K562 (cell line): Measurements from ENCODE around the gene MAN2A1. TPM values are rescaled to one million over a fixed set of nuclear protein-coding genes. Genes with fewer than 3 reads are reported as not detected.

Experiments
- ATAC-seq: fragments of 200-7000 bp; cut with Tn5 transposase; 3 replicates; pipeline ENCODE4 v1.9.1; 2020; ENCODE audit warnings: moderate library complexity
- BruUV-seq: library from RNA; stranded (reverse); fragments of 400-500 nt; replicated peaks from 2 replicates; lab custom pipeline; 2021; lab: Mats Ljungman, UMichigan
- CTCF ChIA-PET: fragments of 300-600 bp; formaldehyde crosslinking; extraction: SDS; loops from one replicate; lab custom pipeline; 2021; ENCODE audit warnings: low intra/inter-chr PET ratio; lab: Yijun Ruan, JAX
- POLR2A ChIA-PET: fragments of 300-600, 350-650 bp; sonication (Branson Sonifier 250); formaldehyde crosslinking; extraction: SDS; loops from one replicate; lab custom pipeline; 2021; ENCODE audit warnings: antibody characterized with exemption, inconsistent platforms; lab: Yijun Ruan, JAX
- DNase-seq, 4 experiments: peaks; one replicate each; pipeline versions ENCODE4 v3.0.0 to v3.0.0-alpha.2; 2011 to 2018; ENCODE audit warnings: low spot score in 3 of 4, mixed read lengths in 3 of 4; ENCODE audit errors: extremely low read depth in 1 of 4
- FAIRE-seq: peaks from 2 replicates; lab custom pipeline; 2011; peaks lifted over from hg19 to GRCh38; lab: Jason Lieb, UNC
- H2AFZ ChIP-seq: 2 replicates; pipeline ENCODE4 v1.6.0; 2011; ENCODE audit warnings: low read depth, low read length, control low read depth, inconsistent platforms
- H3K27ac ChIP-seq: fragments of 200-600 bp; 3 replicates; pipeline ENCODE4 v1.8.0; 2011; ENCODE audit warnings: low read depth, mild to moderate bottlenecking, control low read depth, inconsistent platforms, low read length, moderate library complexity, mixed read lengths; ENCODE audit errors: extremely low read depth
- H3K27me3 ChIP-seq, 2 experiments: fragments of 300-600 bp in 1 of 2; 2 replicates in 1 of 2; 3 replicates in 1 of 2; pipeline versions ENCODE4 v1.6.0 to v1.8.0; 2011; ENCODE audit warnings: inconsistent platforms in 2 of 2, low read length in 2 of 2, mild to moderate bottlenecking in 1 of 2, mixed read lengths in 1 of 2, moderate library complexity in 1 of 2; ENCODE audit not compliant: control insufficient read depth in 2 of 2, insufficient read depth in 2 of 2
- H3K36me3 ChIP-seq: fragments of 300-600 bp; 3 replicates; pipeline ENCODE4 v1.8.0; 2011; ENCODE audit warnings: mild to moderate bottlenecking, low read length, inconsistent platforms; ENCODE audit not compliant: control insufficient read depth, insufficient read depth
- H3K4me1 ChIP-seq, 2 experiments: fragments of 200-600 bp in 1 of 2; replicated peaks in 1 of 2; 2 replicates in 1 of 2; 3 replicates in 1 of 2; pipeline versions ENCODE4 v1.5.1 to v1.8.0; 2011; ENCODE audit warnings: inconsistent platforms in 2 of 2, low read length in 2 of 2, mild to moderate bottlenecking in 1 of 2, mixed read lengths in 1 of 2, moderate library complexity in 1 of 2; ENCODE audit not compliant: control insufficient read depth in 2 of 2, insufficient read depth in 2 of 2
- H3K4me2 ChIP-seq: 2 replicates; pipeline ENCODE4 v1.6.1; 2011; ENCODE audit warnings: low read length, control low read depth, inconsistent platforms, mixed read lengths; ENCODE audit not compliant: insufficient read depth
- H3K4me3 ChIP-seq: fragments of 200-600 bp; sonication (generic), shearing (Covaris generic); 2 replicates; pipeline ENCODE4 v1.5.1; 2016; ENCODE audit warnings: control low read depth, inconsistent platforms
- H3K79me2 ChIP-seq: fragments of 200-600 bp; 3 replicates; pipeline ENCODE4 v1.8.0; 2011; ENCODE audit warnings: low read length, inconsistent platforms; ENCODE audit not compliant: control insufficient read depth, insufficient read depth
- H3K9ac ChIP-seq, 2 experiments: 2 replicates each; pipeline versions ENCODE4 v1.6.0 to v1.6.1; 2011; ENCODE audit warnings: low read depth in 2 of 2, low read length in 2 of 2, control low read depth in 1 of 2, inconsistent platforms in 1 of 2, mild to moderate bottlenecking in 1 of 2, mixed read lengths in 1 of 2; ENCODE audit not compliant: insufficient read depth in 1 of 2
- H3K9me1 ChIP-seq: one replicate; pipeline ENCODE4 v1.6.0; 2011; ENCODE audit warnings: inconsistent platforms, mild to moderate bottlenecking, low read length, moderate library complexity; ENCODE audit not compliant: control insufficient read depth, insufficient read depth
- H3K9me3 ChIP-seq: replicated peaks from 2 replicates; pipeline ENCODE4 v1.5.1; 2011; ENCODE audit warnings: low read depth, low read length, inconsistent platforms; ENCODE audit not compliant: control insufficient read depth, insufficient read depth
- H4K20me1 ChIP-seq: replicated peaks from 2 replicates; pipeline ENCODE4 v1.6.1; 2011; ENCODE audit warnings: low read length, inconsistent platforms, mixed read lengths; ENCODE audit not compliant: control insufficient read depth, insufficient read depth
- BMI1 ChIP-seq: fragments of 150-350 bp; IDR thresholded peaks from 2 replicates; pipeline ENCODE4 v1.6.1; 2014; ENCODE audit warnings: low read length
- ESRRA ChIP-seq: fragments of 450-650 bp; IDR thresholded peaks from 2 replicates; pipeline ENCODE4 v1.6.1; 2014; ENCODE audit warnings: low read depth, mild to moderate bottlenecking, moderate library complexity, borderline replicate concordance
- ESRRB ChIP-seq: fragments of 250-450 bp; sonication (Bioruptor Pico); IDR thresholded peaks from 2 replicates; pipeline ENCODE4 v1.5.0; 2020; ENCODE audit warnings: mild to moderate bottlenecking, moderate library complexity, borderline replicate concordance
- NFE2L1 ChIP-seq: fragments of 450-650 bp; IDR thresholded peaks from 2 replicates; pipeline ENCODE4 v1.6.1; 2016; ENCODE audit warnings: missing genetic modification characterization, low read depth, mild to moderate bottlenecking, missing compliant biosample characterization, moderate library complexity, borderline replicate concordance
- TCF15 ChIP-seq: fragments of 250-450 bp; sonication (Bioruptor Pico); IDR thresholded peaks from 2 replicates; pipeline ENCODE4 v1.8.0; 2022; ENCODE audit warnings: moderate library complexity, mild to moderate bottlenecking, inconsistent platforms
- ZNF124 ChIP-seq: sonication (generic); formaldehyde crosslinking; IDR thresholded peaks from 2 replicates; pipeline ENCODE4 v1.8.1; 2022; ENCODE audit warnings: missing genetic modification reagents
- ZNF518B ChIP-seq: fragments of 250-450 bp; sonication (Bioruptor Pico); IDR thresholded peaks from 2 replicates; pipeline ENCODE4 v1.5.0; 2021; ENCODE audit warnings: mild to moderate bottlenecking, moderate library complexity
- WGBS: fragments of 100-300 bp; shearing (Covaris generic); methylation state at CpG from one replicate; pipeline ENCODE4 v1.1.6; 2016; ENCODE audit warnings: low coverage, mixed read lengths; ENCODE audit not compliant: insufficient coverage; ENCODE audit errors: missing lambda C conversion rate; 5-methylcytosine and 5-hydroxymethylcytosine counted together
- in situ Hi-C: fragments of 300-500 bp; cut with MboI; formaldehyde crosslinking; loops from 4 replicates; pipeline ENCODE4 v1.15.0; 2018; ENCODE audit warnings: inconsistent platforms, mixed read lengths
- intact Hi-C: fragments of 100-400 bp; cut with micrococcal nuclease; formaldehyde crosslinking; loops from 2 replicates; pipeline ENCODE4 v1.14.2; 2022
- polyA plus RNA-seq, 8 experiments: library from polyadenylated mRNA; depleted of rRNA in 4 of 8; stranded (reverse) in 5 of 8; unstranded in 3 of 8; fragments of >200 nt; fragmentation: Nextera tagmentation in 2 of 8; fragmentation: Illumina TruSeq in 1 of 8; extraction: Ambion mirVana in 2 of 8; extraction: Trizol in 1 of 8; gene quantifications; 2 replicates each; pipeline versions ENCODE4 v1.2.1 to v1.2.3, GENCODE V29; 2011 to 2014; ENCODE audit warnings: inconsistent platforms in 1 of 8, missing spikeins in 1 of 8
- total RNA-seq, 7 experiments: library from RNA; depleted of rRNA in 6 of 7; stranded (reverse); fragments of >200 nt in 6 of 7; fragmentation: Illumina TruSeq in 2 of 7; extraction: Trizol in 2 of 7; gene quantifications; 2 replicates each; pipeline versions ENCODE4 v1.2.1 to v1.2.3, GENCODE V29; 2011 to 2021; ENCODE audit warnings: low replicate concordance in 1 of 7

The MAN2A1 gene
- total and polyA plus RNA-seq, 9 of the 15 experiments (the other 6 are each of a cell fraction or from before 2014, with no cell fraction given), result 5.2 to 32.0 (median 19.8) TPM

- Histone ChIP-seq H3K9ac (no peak overlapping the region), H3K4me2 (no peak overlapping the region), H3K27ac (no peak overlapping the region), H3K36me3 (no peaks in the 10 kb centered on the region), H3K27me3 (no peaks in the 10 kb centered on the region), H3K9me3 (no peaks in the 10 kb centered on the region), H4K20me1 (no peaks in the 10 kb centered on the region), H3K9me1 (no peaks in the 10 kb centered on the region), H3K79me2 (no peaks in the 10 kb centered on the region), H2AFZ (no peak overlapping the region), H3K4me1 (peaks cover 0 to 11% of the 10 kb centered on the region in 2 experiments; a peak in 4 of 5 replicates), H3K4me3 (no peak overlapping the region)
- in situ Hi-C loops (no loop called here), intact Hi-C loops (no loop called here)
- BruUV-seq, result no TSS peak
- TF ChIP-seq NFE2L1 (no peak), ZNF124 (CRISPR knock-in tag) (no peak), BMI1 (no peak), ESRRB (CRISPR knock-in tag) (no peak), TCF15 (CRISPR knock-in tag) (no peak), ESRRA (no peak), ZNF518B (CRISPR knock-in tag) (no peak)
- WGBS, result 18% methylated on average over 2 of the region's 2 CpGs
- DNase-seq (no peak), ATAC-seq (no peak), FAIRE-seq (no peak)
- ChIA-PET CTCF (no interaction called here), POLR2A (no interaction called here)
These were observed 36.7 kb upstream of the MAN2A1 start for GRCh38 chr5:109653042-109653441.
